GM12891 (cell line): ENCODE measurements around the gene SFXN5. TPM values are rescaled to one million over a fixed set of nuclear protein-coding genes. Genes with fewer than 3 reads are reported as not detected.
"Not testable (repeated sequence)": the region's sequence is repeated elsewhere in the genome, so short reads cannot be mapped to it uniquely, and the experiment has no call there.

Experiments used
- DNase-seq: peaks from one replicate; pipeline ENCODE4 v3.0.0; 2011; ENCODE audit warnings: low spot score; ENCODE audit not compliant: insufficient read length
- FAIRE-seq: peaks from 2 replicates; lab custom pipeline; 2011; peaks lifted over from hg19 to GRCh38; lab: Jason Lieb, UNC
- PAX5 ChIP-seq: IDR thresholded peaks from 2 replicates; pipeline ENCODE4 v1.6.1; 2011; ENCODE audit warnings: low read length, moderate library complexity, mild to moderate bottlenecking; ENCODE audit not compliant: insufficient read depth, severe bottlenecking
- POLR2A ChIP-seq: IDR thresholded peaks from 2 replicates; pipeline ENCODE4 v1.6.1; 2011; ENCODE audit warnings: low read depth, low read length, control low read depth
- POLR2AphosphoS5 ChIP-seq: IDR thresholded peaks from 2 replicates; pipeline ENCODE4 v1.6.1; 2011; ENCODE audit warnings: low read depth, low read length, control low read depth
- POU2F2 ChIP-seq: IDR thresholded peaks from 2 replicates; pipeline ENCODE4 v1.6.1; 2011; ENCODE audit warnings: low read depth, mild to moderate bottlenecking, control low read depth, low read length, moderate library complexity
- SPI1 ChIP-seq: IDR thresholded peaks from 2 replicates; pipeline ENCODE4 v1.6.1; 2011; ENCODE audit warnings: low read depth, low read length, control low read depth
- TAF1 ChIP-seq: IDR thresholded peaks from 2 replicates; pipeline ENCODE4 v1.6.1; 2011; ENCODE audit warnings: low read depth, low read length, control low read depth
- polyA plus RNA-seq: library from polyadenylated mRNA; unstranded; fragments of >200 nt; gene quantifications from one replicate; pipeline ENCODE4 v1.2.1, GENCODE V29; 2012; ENCODE audit warnings: low read depth, missing spikeins, inconsistent platforms; ENCODE audit not compliant: missing spikeins

The SFXN5 gene
- 1.8 TPM for polyA plus RNA-seq

GRCh38 chr2:73071360-73072128 lies at the start of gene SFXN5:
Gene SFXN5, minus strand, starts transcription at chr2:73071712. Its CDS starts 7 bp downstream, at chr2:73071705.
- DNase-seq (peak; percentile 98), FAIRE-seq (peak; percentile 95)
- TF ChIP-seq PAX5 (peak; percentile 71), POU2F2 (no peak), POLR2AphosphoS5 (no peak), SPI1 (no peak), TAF1 (peak; percentile 61; the same call in 1 of the 2 replicates), POLR2A (0 out of 2 replicates have a peak, but pooled peaks have one; percentile 34)

- not testable (repeated sequence) for DNase-seq, FAIRE-seq
Measured at GRCh38 chr2:73119611-73120239, 48.2 kb upstream of the SFXN5 start.

GRCh38 chr2:73117441-73117840 lies 45.9 kb upstream of the SFXN5 start:
- no peak for DNase-seq
- FAIRE-seq: no peak
- no peak for TF ChIP-seq PAX5
- no peak for TF ChIP-seq POU2F2
- no peak for TF ChIP-seq TAF1
- TF ChIP-seq SPI1: no peak
- TF ChIP-seq POLR2A: no peak
- no peak for TF ChIP-seq POLR2AphosphoS5

GRCh38 chr2:73116182-73116960 lies 44.9 kb upstream of the SFXN5 start:
- FAIRE-seq (no peak), DNase-seq (no peak)
- TF ChIP-seq POLR2AphosphoS5: no peak
- TF ChIP-seq PAX5: no peak
- no peak for TF ChIP-seq SPI1
- no peak for TF ChIP-seq POLR2A

GRCh38 chr2:73114273-73114867 lies 42.9 kb upstream of the SFXN5 start:
- TF ChIP-seq TAF1 (no peak), POLR2A (no peak), POLR2AphosphoS5 (no peak), POU2F2 (no peak), SPI1 (no peak), PAX5 (no peak)
- DNase-seq: no peak
- no peak for FAIRE-seq

GRCh38 chr2:73112913-73113854 lies 41.7 kb upstream of the SFXN5 start, which contains the start of gene RAB11FIP5:
Gene RAB11FIP5, minus strand, starts transcription at chr2:73112948. Its CDS starts 171 bp downstream, at chr2:73112777.
- no peak for FAIRE-seq
- no peak for TF ChIP-seq POU2F2
- no peak for TF ChIP-seq PAX5
- no peak for TF ChIP-seq POLR2AphosphoS5
- no peak for TF ChIP-seq SPI1
- DNase-seq: peak; percentile 60

- TF ChIP-seq POLR2A: no peak
- no peak for TF ChIP-seq SPI1
- no peak for TF ChIP-seq POLR2AphosphoS5
- TF ChIP-seq TAF1: no peak
- no peak for TF ChIP-seq PAX5
- TF ChIP-seq POU2F2: no peak
- DNase-seq (no peak), FAIRE-seq (no peak)
Measured at GRCh38 chr2:73112026-73112912, 40.8 kb upstream of the SFXN5 start.
